T-helper 9 cell (primary cell): ENCODE measurements around the gene AVPR1A.
"Not testable (repeated sequence)": the region's sequence is repeated elsewhere in the genome, so short reads cannot be mapped to it uniquely, and the experiment has no call there.

Experiments used
- DNase-seq: peaks from one replicate; pipeline ENCODE4 v3.0.0-alpha.2; 2020
- total RNA-seq, 2 donors: gene quantifications; one replicate each; lab custom pipeline; 2026; lab: John Stamatoyannopoulos, UW

The AVPR1A gene
- total RNA-seq: 0 reads per million in 2 donors

DNA sequence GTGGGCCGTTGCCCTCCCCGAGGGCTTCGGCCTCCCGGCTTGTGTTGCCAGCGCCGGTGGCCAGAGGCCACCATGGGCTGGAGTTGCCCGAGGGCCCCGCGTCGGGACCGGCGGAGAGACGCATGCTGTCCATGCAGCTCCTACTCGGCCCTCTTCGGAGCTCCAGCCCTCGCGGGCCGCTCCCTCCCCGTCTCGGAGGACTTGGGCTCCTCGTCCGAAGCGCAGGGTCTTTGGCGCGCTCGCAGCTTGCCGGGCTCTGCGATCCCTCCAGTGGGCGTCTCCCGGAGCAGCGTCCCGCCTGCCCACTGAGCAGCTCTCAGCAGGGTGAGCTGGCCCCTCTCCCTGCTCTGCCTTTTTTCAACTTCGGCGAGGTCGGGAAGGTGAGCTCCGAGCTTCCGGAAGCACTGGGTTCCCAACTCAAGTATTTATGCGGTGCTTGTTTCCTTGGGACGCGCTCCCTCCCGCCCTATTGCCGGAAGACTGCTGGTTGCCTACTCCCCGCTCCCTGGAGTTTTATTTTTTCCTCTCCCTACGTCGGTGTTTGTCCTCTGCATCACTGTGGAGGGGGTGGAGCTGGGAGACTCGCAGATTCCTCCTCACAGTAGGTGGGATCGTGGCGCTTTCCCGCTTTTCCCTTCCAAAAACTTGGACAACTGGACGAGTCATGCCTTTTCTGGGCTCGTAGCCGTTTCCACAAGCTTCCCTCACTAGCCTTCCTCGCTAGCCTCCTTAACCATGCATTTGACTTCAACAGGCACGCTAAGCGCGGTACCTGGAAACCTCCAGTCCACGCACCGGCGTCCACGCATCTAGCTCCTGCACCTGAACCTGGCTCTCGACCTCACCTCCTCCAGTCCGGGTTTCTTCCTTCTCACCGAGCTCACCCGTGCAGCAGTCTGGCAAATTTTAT, at the start of gene AVPR1A:
Gene AVPR1A (minus strand): TSS at position 489 of the 910 bp plus-strand sequence. CDS start 365 bp downstream, at position 124.
- no peak for DNase-seq

DNA sequence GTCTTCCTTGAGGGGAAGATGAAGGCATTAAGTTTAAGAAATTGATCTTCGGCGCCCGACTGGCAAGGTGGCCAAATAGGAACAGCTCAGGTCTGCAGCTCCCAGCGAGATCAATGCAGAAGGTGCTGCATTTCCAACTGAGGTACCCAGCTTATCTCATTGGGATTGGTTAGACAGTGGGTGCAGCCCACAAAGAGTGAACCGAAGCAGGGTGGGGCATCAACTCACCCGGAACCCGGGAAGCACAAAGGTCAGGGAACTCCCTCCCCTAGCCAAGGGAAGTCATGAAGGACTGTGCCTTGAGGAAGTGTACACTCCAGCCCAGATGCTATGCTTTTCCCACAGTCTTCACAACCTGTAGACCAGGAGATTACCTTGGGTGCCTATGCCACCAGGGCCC, 45.2 kb upstream of the AVPR1A start:
- no peak for DNase-seq

DNA sequence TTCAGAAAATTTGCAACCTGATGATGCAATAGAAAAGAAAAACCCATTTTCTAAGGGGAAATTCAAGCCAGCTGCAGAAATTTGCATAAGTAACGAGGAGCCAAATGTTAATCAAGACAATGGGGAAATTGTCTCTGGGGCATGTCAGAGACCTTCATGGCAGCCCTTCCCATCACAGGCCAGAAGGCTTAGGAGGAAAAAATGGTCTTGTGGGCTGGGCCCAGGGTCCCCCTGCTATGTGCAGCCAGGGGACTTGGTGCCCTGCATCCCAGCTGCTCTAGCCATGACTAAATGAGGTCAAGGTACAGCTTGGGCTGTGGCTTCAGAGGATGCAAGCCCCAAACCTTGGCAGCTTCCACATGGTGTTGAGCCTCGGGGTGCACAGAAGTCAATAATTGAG, 28.2 kb upstream of the AVPR1A start:
- no peak for DNase-seq

DNA sequence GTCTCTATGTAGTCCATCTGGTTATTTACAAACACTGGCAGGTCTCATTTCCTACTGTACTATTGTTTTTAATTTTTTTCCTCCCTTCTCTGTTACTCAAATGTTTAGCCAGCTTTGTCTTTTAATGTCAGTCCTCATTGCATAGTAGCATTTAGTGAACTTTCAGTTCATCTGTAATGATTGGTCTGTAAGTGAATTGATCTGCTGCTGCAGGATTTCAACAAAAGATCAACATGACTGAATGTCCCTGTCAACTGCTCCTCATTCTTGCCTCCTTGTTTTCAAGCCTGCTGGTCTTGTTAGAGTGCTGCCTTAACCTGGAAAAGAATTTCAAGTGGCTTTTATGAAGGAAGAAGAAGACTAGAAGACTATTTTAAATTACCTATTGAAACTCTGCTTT, 19.3 kb upstream of the AVPR1A start:
- no peak for DNase-seq

DNA sequence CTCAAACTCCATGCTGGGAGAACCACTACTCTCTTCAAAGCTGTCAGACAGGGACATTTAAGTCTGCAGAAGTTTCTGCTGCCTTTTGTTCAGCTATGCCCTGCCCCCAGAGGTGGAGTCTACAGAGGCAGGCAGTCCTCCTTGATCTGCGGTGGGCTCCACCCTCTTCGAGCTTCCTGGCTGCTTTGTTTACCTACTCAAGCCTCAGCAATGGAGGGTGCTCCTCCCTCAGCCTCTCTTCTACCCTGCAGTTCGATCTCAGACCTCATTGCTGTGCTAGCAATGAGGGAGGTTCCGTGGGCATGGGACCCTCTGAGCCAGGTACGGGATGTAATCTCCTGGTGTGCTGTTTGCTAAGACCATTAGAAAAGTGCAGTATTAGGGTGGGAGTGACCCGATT, 16.7 kb upstream of the AVPR1A start:
- not testable (repeated sequence) for DNase-seq

DNA sequence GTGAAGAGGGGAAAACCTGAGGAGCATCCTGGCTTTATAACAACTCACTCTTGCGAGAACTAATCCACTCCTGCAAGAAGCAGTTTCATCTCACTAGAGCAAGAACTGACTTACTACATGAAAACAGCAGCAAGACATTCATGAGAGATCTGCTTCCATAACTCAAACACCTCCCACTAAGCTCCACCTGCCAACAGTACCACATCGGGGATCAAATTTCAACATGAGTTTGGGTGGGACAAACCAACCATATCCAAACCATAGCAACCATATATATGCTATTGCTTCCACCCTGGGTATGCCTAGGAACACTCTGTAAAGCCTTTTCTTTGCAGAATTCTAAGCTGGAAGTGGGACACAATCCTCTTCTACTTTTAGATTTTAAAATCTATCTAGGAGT, 13.9 kb upstream of the AVPR1A start:
- DNase-seq: no peak

DNA sequence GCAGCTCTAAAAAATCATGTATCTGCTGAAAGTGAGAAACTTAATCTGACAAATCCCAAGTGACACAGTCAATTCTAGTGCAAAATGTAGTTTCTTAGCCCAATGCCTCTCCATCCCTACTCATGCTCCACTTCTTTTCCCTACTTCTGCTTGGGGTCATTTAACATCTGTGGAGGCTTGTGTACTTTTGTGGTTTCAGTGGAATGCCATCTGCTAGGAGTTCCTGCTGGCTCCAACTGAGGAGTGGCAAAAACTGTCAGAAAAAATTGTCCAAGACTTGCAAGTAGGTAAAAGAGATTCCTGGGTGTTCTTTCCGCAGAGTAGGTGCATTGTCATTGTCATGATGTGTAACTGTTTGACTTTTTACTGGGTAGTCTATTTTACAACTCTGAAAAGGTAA, 12.5 kb upstream of the AVPR1A start:
- DNase-seq: no peak

DNA sequence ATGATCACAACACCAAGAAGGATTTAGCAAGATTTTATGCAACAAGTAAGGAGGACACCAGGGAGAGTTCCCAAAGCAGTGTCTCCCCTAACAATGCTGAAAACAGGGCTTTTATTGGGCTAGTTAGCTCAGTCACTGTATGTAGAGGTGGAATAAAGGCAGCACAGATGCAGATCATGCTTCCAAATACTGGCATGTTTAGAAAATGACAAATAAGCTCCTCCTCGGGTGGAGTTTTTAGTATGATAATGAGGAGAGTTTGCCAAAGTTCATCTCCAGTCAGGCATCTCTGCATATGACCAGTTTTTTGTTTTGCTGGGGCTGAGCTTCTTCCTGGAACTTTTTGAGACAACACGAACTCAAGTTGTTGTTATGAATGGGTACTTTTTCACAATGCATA, 4.4 kb upstream of the AVPR1A start:
- no peak for DNase-seq

DNA sequence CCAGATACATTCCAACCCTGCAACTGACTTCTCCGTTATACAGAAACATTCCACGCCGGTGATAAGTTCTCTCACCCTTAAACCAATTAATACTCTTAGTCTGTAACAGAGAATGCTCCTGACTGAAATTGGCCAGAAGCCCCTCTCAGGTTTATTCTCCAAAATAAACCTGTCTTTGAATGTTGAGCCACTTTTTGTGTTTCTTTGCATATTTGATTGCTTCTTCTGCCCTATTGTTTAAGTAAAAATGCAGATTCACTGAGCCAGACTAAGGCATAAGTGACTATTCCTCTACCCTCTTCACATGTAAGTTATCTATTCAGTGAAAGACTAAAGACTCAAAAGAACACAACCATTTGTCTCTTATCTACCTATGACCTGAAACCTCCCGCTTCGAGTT, 3.6 kb upstream of the AVPR1A start:
- DNase-seq: no peak

DNA sequence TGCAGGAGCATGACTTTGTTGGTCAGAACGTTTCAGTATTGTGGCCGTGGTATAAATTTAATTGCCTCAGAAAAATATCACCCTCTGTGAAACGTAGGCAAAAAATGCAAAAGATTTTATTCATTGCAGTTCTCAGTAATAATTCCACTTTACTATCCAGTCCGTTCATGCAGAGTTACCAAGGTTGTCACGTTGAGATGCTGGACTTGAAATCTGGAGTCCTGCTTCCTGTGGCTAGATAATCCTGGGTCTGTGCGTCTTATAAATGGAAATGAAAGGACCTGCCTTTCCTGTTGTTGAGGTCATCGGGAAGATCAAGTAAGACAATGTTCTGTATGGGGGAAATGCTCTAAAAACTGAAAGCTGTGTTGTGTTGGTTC, 1.3 kb upstream of the AVPR1A start:
- no peak for DNase-seq

DNA sequence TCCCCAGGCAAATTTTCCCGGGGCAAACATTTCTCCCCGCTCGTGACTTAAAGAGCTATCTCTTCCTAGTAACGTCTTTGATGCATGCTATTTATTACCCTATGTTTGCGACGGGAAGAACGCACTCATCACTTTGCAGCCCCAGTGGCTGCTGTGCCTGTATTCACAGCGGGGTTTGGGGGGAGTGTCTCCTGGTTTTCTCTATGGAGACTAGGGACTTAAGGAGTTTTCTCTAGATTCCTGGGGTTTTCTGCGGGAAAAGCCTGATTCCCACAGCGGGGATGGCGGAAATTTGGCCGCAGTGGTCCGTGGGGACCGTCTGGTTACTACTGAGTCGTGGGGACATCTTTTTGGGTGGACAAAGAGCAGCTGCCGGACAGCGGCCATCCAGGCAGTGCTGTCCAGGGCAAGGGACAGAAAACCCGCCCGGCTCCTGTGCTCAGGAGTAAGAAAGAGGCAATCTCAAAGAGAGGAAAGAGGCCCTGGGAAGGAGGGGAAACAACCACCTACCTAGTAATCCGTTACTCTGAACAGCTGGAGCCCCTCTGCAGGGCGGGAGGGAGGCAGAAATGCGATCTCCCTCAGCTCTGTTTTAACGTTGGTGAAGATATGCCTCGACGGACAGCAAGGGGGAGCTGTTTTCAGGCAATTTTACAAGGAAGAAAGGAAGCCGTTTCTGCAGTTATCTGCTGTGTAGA, 771 bp upstream of the AVPR1A start:
- no peak for DNase-seq

DNA sequence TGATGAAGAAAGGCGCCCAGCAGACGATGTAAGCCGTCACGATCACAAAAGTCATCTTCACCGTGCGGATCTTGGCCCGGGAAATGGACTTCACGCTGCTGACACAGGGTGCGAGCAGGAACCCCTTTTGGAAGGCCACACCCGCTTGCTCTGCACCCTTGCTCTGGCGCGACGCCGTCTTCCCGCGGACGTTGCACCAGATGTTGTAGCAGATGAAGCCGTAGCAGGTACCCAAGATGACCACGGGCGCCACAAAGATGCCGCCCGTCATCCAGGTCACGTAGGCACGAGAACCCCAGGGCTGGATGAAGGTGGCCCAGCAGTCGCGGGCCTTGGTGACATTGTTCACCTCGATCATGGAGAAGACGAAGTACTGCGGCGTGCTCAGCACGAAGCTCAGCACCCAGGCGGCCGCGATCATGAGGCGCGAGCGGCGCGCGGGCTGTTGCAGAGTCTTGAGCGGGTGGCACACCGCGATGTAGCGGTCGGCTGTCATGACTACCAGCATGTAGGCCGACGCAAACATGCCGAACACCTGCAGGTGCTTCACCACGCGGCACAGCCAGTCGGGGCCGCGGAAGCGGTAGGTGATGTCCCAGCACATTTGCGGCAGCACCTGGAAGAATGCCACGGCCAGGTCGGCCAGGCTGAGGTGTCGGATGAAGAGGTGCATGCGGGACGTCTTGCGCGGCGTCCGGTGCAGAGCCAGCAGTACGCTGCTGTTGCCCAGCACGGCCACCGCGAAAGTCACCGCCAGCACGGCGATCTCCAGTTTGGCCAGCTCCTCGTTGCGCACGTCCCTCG, 890 bp downstream of the AVPR1A start:
- no peak for DNase-seq

DNA sequence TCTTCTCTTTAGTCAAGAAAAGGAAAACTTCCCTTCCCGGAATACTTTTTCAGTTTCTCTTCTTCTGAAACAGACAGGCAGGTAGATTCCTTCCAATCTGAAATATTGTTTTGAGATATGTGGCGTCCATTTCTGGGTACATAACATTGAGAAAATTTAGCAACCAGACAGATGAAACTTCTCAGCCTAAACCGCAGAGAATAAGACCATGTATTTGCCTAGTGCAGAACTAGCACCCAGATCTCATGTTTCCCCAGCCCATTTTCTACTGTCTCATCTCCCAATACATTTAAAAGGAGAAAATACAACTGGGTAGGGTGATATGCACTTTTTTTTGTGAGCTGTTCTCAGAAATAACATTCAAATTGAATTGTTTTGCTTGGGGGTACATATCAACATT, 6.4 kb downstream of the AVPR1A start:
- DNase-seq: no peak

DNA sequence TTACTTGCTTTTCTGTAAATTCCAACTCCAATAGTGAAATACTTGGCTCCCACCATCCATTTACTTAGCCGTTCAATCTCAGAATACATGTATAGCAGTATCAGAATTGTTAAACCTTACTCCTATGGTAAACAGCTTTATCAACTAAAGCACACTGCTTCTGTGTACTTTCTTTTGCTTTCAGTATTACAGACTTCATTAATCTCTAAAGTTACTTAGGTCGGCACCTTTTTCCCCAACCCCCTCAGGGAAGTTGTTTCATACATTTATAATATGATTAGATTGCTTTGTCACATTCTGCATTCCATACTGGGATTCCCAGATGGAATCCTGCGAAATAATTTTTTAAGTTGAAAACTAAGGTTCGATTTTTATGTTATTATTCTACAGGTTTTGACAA, 12.5 kb downstream of the AVPR1A start:
- no peak for DNase-seq

DNA sequence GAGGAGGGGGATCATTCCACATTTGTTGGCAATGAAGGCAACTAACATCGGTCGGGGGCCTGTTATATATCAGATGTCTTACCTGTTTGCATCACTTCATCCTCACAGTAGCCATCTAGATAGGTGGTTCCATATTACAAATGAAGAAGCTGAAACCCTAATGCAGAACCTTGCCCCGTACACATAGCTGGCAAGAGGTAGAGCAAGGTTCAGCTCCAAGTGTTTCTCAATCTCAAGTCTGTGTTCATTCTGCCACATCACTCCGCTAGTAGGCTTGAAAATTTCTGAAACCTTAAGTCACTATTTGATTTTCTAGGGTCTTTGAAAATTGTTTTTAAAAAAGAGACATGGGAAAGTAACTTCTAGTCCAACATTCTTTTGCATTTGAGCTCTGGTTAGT, 17.0 kb downstream of the AVPR1A start:
- DNase-seq: no peak

DNA sequence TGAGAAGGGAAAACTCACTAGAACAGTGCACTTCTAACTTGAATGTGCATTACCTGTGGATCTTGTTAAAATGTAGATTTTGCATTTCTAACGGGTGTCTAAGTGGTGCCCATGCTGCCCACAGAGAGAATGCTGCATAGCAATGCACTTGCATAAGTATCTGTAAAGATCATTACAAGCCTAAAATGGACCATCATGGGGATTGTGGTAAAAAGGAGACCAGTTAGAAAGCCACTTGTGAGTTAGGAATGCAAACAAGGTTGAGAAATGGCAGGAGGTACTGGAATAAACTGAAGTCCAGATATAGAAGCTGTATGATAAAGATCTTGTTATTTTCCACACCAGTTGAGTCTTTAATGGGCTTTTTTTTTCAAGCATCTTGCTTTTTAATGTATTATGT, 18.8 kb downstream of the AVPR1A start:
- no peak for DNase-seq

DNA sequence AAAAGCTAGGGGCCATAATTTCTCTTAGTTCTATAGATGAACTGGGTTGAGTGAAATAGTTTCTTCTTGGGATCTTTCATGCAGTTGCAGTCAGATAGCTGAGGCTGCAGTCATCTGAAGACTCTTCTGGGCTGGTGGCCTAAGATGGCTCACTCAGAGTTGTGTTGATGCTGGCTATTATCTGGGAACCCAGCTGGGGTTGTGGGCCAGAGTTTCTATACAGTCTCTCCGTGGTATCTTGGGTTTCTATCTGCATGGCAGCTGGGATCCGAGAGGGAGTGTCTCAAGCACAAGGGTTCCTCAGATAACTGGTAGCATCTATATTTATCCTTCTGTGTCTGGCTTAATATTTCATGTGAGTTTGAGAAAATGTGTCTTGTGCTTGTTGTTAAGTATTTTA, 21.1 kb downstream of the AVPR1A start:
- DNase-seq: no peak

DNA sequence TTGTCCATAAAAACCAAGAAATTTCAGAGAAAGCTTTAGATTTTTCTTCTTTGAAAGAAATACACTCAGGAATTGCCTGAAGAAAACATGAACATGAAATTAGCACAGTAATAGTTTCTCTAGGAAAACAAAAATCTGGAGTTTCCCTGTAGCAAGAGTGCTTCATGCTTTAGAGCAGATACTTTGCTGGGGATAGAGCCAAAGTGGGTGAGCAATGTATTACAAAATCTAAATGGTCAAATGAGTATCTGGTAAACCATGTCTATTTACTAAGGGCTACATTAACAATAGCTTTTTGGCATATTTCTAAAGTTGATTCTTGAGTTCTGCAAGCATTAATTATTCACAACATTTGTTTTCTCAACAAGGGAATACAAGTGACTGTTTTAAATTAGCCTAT, 26.2 kb downstream of the AVPR1A start:
- no peak for DNase-seq

DNA sequence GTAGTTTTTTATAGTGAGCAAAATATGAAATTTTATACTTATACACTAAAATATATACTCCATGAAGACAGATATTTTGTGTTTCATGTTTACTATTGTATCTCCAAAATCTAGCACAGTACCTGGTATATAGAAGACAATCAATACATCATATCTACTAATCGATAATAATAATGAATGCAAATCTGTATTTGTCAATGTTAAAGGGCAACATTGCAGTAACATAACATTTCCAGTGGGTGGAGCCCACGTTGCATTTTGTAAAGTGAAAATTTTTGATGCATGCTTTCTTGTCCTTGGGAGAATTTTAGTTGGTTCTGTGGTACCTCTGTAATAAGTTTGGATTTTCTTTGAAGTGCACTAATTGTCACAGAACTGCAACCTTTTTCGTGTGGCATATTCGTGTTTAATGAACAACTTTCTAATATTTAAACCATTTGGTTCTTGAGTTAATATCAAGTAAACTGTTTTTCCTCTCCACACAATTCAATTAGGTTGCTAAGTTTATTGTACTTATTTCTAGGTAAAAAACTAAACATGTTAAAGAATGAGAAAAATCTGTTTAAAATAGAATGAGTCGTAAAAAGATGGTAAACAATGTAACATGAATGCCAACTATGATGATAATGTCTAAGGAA, 47.4 kb downstream of the AVPR1A start:
- DNase-seq: no peak

DNA sequence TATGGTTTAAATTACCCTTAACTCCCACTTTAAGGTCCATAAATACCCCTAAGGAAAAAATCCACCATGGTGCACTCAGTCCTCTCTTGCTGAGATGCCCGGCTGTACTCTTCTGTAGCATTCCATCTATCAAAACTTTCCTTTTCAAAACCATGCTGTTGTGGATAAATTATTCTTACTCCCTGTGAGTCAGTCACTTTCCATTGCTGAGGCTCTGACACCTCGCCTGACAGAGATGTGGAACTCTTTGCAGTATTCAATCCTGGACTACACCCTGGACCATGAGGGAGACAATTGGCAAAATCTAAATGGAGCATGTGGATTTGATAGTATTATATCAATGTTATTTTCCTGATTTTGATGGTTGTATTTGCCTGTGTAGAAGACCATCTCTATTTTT, 49.1 kb downstream of the AVPR1A start:
- no peak for DNase-seq

DNA sequence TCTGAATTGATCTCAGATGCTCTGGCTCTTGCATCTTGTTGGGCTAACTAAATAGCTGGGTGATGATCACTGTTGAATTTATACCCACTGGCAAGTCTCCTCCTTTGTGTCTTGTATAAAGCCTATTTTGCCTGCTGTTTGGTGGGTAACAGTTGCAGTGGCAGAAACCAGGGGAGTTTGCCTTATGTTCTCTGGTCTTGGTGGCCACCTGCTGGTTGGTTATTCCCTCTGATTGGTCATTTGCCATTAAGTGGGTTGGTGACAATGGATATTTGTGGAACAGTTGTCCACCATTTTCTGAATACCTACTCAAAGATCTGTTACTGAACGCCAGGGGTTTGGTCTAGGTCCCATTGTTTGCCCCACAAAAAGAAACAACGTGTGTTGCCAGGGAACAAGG, 52.1 kb downstream of the AVPR1A start:
- no peak for DNase-seq

DNA sequence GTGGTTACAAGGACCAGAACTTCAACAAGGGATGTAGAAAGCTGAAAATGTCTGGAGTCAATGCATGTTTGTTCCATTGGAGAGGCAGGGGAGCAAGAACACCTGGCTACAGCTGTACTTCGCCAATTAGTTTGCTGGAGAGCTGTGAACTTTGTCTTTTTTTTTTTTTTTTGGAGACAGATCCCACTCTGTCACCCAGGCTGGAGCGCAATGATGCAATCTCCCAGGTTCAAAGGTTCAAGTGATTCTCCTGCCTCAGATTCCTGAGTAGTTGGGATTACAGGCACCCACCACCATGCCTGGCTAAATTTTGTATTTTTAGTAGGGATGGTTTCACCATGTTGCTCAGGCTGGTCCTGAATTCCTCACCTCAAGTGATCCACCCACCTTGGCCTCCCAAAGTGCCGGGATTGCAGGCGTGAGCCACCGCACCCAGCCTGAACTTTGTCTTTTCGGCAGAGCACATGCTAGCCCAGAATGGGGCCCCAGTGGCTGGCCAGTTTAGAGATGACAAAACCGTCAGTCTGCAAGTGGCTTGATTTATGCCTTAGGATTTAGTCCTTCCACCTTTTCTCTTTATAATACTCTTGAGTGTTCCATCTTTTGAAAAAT, 55.5 kb downstream of the AVPR1A start:
- DNase-seq: no peak

DNA sequence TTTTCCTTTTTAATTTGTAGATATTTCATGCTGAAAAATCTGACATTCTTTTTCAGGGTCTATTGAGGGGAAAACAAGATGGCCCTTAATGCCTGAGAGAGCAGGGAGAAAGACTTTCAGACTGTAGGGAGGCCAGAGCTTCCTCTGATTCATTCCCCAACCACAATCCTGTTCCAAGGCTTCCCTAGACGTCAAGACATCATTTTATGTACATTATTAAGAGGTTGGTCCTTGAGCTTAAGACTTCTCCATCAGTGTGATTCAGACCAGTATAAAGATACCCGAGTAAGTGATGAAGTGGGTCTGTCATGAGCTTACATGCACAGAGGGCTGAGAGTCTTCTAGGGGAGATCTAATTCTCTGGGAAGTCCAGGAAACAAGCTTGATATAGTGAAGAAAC, 57.3 kb downstream of the AVPR1A start:
- DNase-seq: no peak
